Ramos (cell line): ENCODE measurements around the gene CD93.

ENCODE experiments used
- in situ Hi-C: fragments of 300-500 bp; cut with MboI; formaldehyde crosslinking; loops from one replicate; pipeline ENCODE4 v1.14.3; 2022; ENCODE audit warnings: low sequenced_read_pairs; ENCODE audit not compliant: unreplicated experiment

The CD93 gene

DNA sequence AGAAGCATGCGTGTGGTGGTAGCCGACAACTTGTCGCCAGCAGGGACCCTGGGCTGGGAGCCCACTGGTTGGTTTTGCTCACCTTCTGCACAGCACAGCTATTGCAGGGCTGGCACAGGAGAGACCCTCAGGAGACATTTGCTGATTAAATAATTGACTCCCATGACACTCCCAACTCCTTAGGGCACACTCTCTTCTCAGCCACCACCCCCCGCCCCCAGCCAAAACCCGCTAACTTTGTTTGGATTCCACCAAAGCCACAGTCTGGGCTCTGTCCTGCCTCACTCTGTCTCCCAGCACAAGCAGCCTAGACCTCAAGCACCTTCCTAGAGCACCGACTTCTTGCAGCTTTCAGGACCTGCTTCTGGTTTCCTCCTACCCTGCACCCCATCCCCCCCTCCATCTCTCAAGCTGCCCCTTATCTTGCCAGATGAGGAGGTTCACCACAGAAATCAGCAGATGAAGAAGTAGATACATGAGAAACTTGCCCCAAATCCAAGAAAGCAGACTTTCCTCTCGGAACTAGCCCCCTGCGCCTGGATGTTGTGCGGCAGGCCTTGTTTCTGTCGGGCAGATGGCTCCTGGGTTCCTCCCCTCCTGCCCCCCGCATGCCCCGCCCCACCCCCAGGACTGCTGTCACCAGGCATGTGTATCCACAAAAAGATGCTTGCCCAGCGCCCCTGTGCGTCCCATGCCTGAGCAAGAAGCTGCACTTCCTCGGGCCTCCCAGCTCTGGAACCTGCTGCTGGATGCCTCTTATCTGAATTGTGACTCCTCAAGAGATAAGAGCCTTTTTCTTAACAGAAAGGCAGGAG, 35.0 kb upstream of the CD93 start:
- in situ Hi-C loops = no loop called here

DNA sequence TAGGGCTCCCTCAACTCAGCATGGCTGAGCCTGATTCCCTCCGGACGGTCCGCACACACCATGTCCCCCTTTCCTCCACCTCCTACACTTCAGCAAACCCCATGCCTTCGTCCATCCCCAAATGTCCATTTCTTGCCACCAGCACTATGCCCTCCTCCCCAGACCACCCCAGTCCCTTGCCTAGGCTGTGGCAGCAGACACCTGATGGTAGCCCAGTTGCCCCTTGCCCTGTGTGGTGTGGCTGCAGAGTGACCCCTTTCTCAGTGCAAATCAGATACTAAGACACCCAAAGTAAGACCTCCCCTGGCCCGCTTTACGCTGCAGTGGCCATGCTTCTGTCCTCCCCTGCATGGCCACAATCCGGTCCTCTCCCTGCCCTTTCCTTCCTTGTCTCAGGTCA, 34.1 kb upstream of the CD93 start:
- in situ Hi-C loops = no loop called here

DNA sequence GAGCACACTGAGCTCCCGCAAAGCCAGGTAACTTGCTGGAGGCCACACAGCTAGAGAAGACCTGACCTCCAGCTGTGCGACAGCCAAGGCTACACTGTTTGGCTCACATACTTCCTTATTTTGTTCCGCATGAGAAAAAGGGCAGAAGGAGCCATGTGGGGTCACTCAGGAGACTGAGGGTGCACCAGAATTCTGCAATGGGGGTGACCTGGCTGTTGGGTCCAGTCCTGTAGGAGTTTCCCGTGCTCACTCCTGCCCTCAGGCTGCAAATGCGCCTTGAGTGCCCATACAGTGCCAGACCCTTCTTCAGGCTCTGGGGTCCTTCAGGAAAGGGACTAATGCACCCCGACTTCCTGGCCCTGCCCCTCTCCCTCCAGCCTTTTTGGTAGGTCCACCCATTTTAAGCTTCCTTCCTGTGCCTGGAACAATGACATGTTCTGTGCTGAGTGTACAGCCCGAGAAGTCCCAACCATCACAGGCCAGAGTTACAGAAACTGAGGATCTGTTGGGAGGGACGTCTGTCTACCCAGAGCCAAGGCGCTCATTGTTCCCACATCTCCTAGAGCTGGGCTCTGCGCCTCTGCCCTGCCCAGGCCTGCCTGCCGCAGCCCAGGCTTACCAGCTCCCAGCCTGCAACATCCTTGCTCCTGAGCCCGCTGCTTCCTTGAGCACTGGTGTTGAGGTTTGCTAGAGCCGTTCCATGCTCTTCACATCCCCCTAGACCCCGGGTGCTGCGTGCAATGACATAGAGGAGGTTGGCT, 33.5 kb upstream of the CD93 start:
- in situ Hi-C loops = no loop called here

- in situ Hi-C loops = no loop called here
Measured at GRCh38 chr20:23118766-23119165, 32.6 kb upstream of the CD93 start.

DNA sequence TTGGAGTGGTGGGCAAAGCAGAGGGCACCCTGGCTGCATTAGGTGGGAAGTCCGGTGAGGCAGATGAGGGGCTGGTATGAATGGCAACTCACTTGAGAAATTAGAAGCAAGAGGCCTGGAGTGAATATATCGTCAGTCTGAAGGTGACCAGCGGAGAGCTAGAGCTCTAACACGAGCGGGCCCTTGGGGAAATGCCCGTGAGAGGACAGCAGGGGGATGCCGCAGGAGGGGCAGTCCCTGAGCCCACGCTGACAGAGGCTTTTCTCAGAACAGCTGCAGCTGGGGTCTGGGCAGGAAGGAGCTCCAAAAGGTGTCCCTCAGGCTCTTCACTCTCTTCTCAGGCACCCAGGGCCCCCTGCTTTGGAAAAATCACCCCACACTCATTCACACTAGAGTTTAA, 32.0 kb upstream of the CD93 start:
- in situ Hi-C loops = no loop called here

GRCh38 chr20:23117738-23118137, 31.6 kb upstream of the CD93 start:
- in situ Hi-C loops = no loop called here

GRCh38 chr20:23116311-23117089, 30.4 kb upstream of the CD93 start:
- in situ Hi-C loops = no loop called here

DNA sequence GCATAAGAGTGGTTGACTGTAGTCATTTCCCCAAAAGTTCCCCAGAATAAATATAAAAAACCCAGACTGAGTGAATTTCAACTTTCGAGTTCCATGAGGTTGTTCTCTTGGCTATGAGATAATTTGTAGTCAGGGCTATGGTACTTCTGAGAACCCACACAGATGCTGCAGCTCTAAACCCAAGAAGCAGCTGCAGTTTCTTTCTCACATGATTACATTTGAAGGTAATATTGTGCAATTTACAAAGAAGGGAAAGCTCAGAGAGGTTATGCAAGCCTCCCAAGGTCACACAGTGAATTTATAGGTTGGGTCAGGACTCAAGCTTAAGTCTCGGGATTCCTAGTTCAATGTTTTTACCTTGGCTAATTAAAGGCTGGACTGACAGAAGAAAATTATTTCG, 29.7 kb upstream of the CD93 start:
- in situ Hi-C loops = no loop called here

- in situ Hi-C loops = no loop called here
Measured at GRCh38 chr20:23114448-23115082, 28.4 kb upstream of the CD93 start.

DNA sequence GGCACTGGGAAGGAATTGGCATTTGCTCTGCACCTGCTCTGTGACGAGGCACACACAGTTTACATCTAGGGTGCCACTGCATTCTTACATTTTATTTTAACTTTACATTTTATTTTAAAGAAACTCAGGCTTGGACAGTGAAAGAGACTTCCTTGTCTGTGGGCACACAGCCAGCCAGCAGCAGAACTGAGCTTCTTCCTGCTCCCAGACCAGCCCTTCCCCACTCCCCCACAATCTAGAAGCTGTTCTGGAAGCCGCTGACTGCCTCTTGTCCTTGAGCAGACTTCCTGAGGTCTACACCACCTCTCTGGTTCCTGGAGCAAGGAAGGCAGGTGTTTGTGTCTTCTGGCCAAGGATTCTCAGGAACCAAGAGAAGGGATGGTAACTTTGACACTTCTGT, 27.9 kb upstream of the CD93 start:
- in situ Hi-C loops = no loop called here

GRCh38 chr20:23112595-23112994, 26.5 kb upstream of the CD93 start:
- in situ Hi-C loops = no loop called here

- in situ Hi-C loops = no loop called here
Measured at GRCh38 chr20:23111944-23112342, 25.8 kb upstream of the CD93 start.

DNA sequence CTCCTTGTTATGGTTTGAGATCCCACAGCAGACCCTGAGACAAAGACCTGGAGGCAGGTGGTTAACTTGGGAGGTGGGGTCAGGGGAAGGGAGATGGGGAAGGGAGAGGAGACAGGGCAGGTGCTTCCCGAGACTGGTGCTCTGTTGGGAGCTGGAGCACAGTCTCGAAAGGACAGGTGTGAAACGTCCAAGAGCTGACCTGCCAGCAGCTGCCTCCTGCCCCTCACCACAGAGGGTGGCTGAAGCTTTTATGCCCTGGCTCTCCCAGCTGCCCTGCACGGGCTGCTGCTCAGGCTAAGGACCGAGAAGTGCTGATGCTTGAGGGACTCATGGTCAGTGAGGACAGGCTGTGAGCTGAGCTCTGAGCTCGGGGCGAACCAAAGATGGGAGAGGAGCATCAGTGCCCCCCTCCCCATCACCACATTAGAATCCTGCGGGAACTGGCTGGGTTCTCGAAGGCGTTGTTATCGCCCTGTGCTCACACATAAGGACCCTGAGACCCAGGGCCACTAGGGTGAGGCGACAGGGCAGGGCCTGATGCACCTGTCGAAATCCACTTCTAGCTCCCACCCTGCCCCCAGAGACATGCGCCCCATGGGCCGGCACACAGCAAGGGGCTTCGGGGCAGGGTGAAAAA, 25.3 kb upstream of the CD93 start:
- in situ Hi-C loops = no loop called here

- in situ Hi-C loops = no loop called here
Measured at GRCh38 chr20:23108871-23109270, 22.7 kb upstream of the CD93 start.

- in situ Hi-C loops = no loop called here
Measured at GRCh38 chr20:23107466-23107865, 21.3 kb upstream of the CD93 start.

DNA sequence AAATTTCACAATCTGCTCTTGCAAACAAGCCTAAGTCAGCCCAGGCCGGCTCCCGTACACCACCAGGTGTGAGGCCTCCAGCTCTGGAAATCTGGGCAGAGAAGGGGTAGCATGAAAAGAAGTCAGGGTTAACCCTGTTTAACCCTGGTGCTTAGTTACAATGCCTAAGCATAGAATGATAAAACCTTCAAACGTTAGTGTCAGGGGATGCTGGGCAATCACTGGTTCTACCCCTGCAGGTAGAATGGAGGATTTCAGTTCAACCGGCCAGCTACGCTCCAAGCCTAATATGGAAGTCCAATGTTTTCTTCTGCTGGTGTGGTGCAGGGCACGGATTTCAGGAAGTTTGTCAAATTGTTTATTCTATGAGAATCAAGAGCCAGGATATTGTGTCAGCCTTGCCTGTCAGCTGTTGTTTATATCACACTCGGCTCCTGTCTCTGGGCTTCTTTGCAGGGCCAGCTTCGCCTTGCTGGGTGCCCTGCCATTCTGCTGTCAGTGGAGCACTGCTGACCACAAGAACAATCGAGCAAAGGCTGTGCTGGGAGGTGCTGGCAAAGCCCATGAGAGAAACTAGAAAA, 20.2 kb upstream of the CD93 start:
- in situ Hi-C loops = no loop called here

DNA sequence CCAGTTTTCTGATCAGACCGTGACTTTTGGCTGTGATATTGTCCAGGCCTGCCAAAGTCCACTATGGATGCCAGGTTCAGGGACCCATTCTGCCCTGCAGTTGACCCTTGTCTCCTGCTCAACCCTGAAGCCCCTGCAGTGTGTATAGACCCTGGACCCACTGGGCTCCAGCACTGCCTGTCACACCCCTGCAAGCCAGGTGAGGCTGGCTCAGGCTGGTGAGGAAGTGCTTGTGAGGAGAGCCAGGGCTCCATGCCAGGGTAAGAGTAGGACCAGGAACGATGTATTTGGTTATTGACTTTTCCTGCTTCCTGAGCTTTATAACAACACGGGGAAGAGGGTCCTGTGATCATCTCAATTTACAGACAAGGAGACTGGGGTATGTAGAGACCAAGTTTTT, 19.1 kb upstream of the CD93 start:
- in situ Hi-C loops = no loop called here

GRCh38 chr20:23103284-23104018, 17.3 kb upstream of the CD93 start:
- in situ Hi-C loops = no loop called here
